Tibial artery (tissue), 4 donors: ENCODE results near the gene GJA3.
A peak's percentile ranks its signal among the peaks of the same experiment; 100 is the strongest.

ENCODE experiments used
- DNase-seq, 2 donors: peaks; one replicate each; pipeline ENCODE4 v3.0.0-alpha.2; 2019
- H3K27ac ChIP-seq, 2 donors: fragments of 200-600 bp; sonication (generic) in 1 of 2; 1 replicate in 1 of 2; 2 replicates in 1 of 2; pipeline ENCODE4 v1.5.1; 2018 to 2019; ENCODE audit warnings: mild to moderate bottlenecking in 1 of 2
- H3K27me3 ChIP-seq, 2 donors: fragments of 200-600 bp; sonication (generic) in 1 of 2; one replicate each; pipeline versions ENCODE4 v1.5.1 to v1.6.0; 2016 to 2019
- H3K36me3 ChIP-seq, 3 donors: fragments of 200-600 bp; sonication (generic) in 2 of 3; one replicate each; pipeline ENCODE4 v1.5.1; 2016 to 2019; ENCODE audit warnings: mild to moderate bottlenecking in 2 of 3
- H3K4me1 ChIP-seq, 4 donors: fragments of 200-600 bp; sonication (generic) in 2 of 4; 1 replicate in 3 of 4; 2 replicates in 1 of 4; pipeline ENCODE4 v1.5.1; 2016 to 2019
- H3K4me3 ChIP-seq, 2 donors: fragments of 200-600 bp; sonication (generic) in 1 of 2; 1 replicate in 1 of 2; 2 replicates in 1 of 2; pipeline ENCODE4 v1.5.1; 2018 to 2019; ENCODE audit warnings: mild to moderate bottlenecking in 2 of 2
- H3K9me3 ChIP-seq, 3 donors: fragments of 200-600 bp; sonication (generic) in 1 of 3; one replicate each; pipeline ENCODE4 v1.5.1; 2016 to 2019
- intact Hi-C: fragments of 100-400 bp; cut with DNase I; formaldehyde crosslinking; loops from one replicate; pipeline ENCODE4 v1.15.0; 2023; ENCODE audit warnings: low total_unique reads
- TF ChIP-seq, protein P1 (sequence below), 2 experiments: fragments of 200-600 bp in 1 of 2; fragments of 450-650 bp in 1 of 2; IDR thresholded peaks; one replicate each; pipeline ENCODE4 v1.5.1; 2017 to 2019; ENCODE audit warnings: antibody characterized with exemption in 2 of 2, mild to moderate bottlenecking in 1 of 2, moderate library complexity in 1 of 2

GJA3 gene

DNA sequence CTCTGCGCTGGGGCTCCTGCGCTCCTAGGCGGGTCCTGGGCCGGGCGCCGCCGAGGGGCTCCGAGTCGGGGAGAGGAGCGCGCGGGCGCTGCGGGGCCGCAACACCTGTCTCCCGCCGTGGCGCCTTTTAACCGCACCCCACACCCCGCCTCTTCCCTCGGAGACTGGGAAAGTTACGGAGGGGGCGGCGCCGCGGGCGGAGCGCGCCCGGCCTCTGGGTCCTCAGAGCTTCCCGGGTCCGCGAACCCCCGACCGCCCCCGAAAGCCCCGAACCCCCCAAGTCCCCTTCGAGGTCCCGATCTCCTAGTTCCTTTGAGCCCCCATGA is 31.9 kb upstream of the GJA3 start, which contains the start of gene GJB2:
Gene GJB2, minus strand, starts transcription at position 103 of the 326 bp plus-strand sequence. CDS start 3,357 bp downstream, outside the sequence.
- Histone ChIP-seq H3K4me3 (peak within 1 kb of the TSS; percentile 40 to 53), H3K27me3 (peaks cover 14 to 70% of the 10 kb centered on the region in 2 donors), H3K27ac (no peak within 1 kb of the TSS), H3K4me1 (peaks cover 0 to 28% (median 24%) of the 10 kb centered on the region in 4 donors), H3K9me3 (no peaks in the 10 kb centered on the region), H3K36me3 (no peaks in the 10 kb centered on the region)
- TF ChIP-seq, protein P1, sequence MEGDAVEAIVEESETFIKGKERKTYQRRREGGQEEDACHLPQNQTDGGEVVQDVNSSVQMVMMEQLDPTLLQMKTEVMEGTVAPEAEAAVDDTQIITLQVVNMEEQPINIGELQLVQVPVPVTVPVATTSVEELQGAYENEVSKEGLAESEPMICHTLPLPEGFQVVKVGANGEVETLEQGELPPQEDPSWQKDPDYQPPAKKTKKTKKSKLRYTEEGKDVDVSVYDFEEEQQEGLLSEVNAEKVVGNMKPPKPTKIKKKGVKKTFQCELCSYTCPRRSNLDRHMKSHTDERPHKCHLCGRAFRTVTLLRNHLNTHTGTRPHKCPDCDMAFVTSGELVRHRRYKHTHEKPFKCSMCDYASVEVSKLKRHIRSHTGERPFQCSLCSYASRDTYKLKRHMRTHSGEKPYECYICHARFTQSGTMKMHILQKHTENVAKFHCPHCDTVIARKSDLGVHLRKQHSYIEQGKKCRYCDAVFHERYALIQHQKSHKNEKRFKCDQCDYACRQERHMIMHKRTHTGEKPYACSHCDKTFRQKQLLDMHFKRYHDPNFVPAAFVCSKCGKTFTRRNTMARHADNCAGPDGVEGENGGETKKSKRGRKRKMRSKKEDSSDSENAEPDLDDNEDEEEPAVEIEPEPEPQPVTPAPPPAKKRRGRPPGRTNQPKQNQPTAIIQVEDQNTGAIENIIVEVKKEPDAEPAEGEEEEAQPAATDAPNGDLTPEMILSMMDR (IDR thresholded peaks at IDR 0.05) = no peak
- DNase-seq = no peak
- intact Hi-C loops = no loop called here

DNA sequence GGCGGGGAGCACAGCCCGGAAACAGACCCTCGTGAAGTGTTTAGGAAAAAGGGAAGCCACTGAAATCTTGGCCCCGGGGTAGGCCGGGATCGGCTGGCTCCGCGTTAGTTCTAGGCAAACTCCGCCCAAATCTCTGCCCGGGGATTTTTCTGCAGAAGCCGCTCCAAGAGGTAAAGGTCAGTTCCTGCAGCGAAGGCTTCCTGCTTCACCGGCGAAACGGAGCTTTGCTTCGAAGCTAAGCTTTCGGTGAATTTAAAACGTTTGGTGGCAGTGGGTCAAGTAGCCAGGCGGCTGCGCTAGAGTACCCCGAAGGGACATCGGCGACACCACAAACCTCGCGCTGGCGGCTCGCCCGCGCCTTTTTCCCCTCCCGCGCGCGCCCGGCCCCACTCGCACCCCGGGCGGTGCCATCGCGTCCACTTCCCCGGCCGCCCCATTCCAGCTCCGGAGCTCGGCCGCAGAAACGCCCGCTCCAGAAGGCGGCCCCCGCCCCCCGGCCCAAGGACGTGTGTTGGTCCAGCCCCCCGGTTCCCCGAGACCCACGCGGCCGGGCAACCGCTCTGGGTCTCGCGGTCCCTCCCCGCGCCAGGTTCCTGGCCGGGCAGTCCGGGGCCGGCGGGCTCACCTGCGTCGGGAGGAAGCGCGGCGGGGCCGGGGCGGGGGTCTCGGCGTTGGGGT is 31.4 kb upstream of the GJA3 start:
- Histone ChIP-seq H3K9me3 (no peaks in the 10 kb centered on the region), H3K4me1 (peaks cover 0 to 28% (median 24%) of the 10 kb centered on the region in 4 donors), H3K4me3 (peak overlapping the region; percentile 40 to 53), H3K27me3 (peaks cover 14 to 70% of the 10 kb centered on the region in 2 donors), H3K27ac (no peak overlapping the region), H3K36me3 (no peaks in the 10 kb centered on the region)
- TF ChIP-seq, protein P1 (IDR thresholded peaks at IDR 0.05) = no peak
- DNase-seq = no peak
- intact Hi-C loops = no loop called here

DNA sequence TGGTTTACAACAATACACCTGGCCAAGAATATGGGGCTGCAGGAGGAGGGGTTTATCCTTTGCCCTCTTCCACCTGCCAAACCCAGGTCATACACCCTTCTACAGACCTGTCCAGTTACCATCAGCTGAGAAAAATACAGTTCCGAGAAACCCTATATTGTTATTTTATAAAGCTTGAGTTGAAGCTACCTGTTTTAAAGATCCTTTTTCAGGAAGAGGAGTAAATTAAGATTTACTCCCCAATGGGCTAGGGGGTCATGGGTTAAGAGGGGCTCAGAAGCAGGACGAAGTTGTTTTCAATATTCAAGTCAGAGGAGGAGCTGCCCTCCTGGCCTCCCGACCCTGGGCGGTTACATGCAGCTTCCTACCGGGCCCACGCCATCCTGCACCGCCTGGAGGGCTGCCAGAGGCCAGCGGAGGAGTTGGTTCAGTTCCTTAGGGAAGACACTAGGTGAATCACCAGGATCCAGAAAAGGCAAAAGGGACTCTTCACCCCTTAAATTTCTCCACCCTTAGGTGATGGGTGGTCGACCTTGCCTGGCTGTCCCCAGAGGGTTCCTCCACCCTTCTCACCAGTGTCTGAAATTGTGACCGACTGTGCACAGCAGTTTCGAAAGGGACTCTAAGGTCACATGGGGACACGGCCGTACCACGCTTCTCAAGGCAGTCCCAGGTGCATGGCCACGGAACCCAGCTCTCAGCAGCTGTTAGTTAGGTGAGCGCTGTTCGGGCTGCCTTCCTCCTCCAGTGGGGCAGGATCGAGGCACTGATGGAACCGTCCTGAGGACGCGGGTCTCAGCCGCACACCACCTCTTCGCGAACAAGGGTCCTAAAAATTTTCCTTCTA is 30.7 kb upstream of the GJA3 start:
- TF ChIP-seq, protein P1 (IDR thresholded peaks at IDR 0.05) = no peak
- peaks cover 0 to 28% (median 24%) of the 10 kb centered on the region in 4 donors for H3K4me1 ChIP-seq
- no peak for DNase-seq
- no peak overlapping the region for H3K27ac ChIP-seq
- no peaks in the 10 kb centered on the region for H3K36me3 ChIP-seq
- peak overlapping the region; percentile 40 to 53 for H3K4me3 ChIP-seq
- intact Hi-C loops = no loop called here
- H3K27me3 ChIP-seq = peaks cover 14 to 69% of the 10 kb centered on the region in 2 donors
- no peaks in the 10 kb centered on the region for H3K9me3 ChIP-seq

DNA sequence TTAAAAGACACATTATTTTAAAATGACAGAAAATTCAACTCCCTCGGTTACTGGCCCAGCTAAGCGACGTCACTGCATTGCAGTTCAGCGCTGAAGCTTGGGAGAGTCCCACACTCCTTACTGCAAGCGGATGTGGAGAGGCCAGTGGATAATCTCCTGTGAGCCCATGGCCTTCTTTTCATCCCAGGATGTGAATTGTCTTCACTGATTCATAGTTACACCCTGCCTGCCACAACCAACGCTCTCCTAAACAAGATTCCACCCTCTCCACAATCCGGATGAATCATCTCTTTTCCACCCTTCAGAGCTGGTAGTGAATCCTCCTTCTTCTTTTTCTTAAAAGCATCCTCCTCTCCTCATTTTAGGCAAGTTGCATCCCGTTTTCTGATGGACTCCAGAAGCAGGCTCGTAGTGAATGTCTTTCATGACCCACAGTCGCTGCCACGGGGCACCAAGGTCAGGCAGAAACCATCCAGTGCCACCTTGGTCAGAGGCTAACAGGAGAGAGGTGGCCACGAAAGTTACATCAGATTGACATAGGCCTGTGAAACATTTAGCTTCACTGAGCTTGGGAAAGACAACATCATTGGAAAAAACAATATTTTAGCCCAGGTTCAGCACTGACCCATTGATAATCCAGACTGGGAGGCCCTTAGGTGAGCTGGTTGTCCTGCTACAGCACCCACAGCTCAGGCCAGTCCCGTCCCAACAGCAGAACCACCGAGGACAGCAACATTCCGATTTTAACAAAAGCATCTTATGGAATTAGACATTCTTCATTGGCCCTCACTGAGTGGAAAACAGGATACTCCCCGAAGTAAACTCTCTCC is 29.8 kb upstream of the GJA3 start:
- H3K27ac ChIP-seq = no peak overlapping the region
- H3K9me3 ChIP-seq = no peaks in the 10 kb centered on the region
- TF ChIP-seq, protein P1 (IDR thresholded peaks at IDR 0.05) = no peak
- H3K36me3 ChIP-seq = no peaks in the 10 kb centered on the region
- intact Hi-C loops = no loop called here
- H3K27me3 ChIP-seq = peaks cover 14 to 68% of the 10 kb centered on the region in 2 donors
- DNase-seq = no peak
- H3K4me3 ChIP-seq = no peak overlapping the region
- peaks cover 0 to 28% (median 24%) of the 10 kb centered on the region in 4 donors for H3K4me1 ChIP-seq

DNA sequence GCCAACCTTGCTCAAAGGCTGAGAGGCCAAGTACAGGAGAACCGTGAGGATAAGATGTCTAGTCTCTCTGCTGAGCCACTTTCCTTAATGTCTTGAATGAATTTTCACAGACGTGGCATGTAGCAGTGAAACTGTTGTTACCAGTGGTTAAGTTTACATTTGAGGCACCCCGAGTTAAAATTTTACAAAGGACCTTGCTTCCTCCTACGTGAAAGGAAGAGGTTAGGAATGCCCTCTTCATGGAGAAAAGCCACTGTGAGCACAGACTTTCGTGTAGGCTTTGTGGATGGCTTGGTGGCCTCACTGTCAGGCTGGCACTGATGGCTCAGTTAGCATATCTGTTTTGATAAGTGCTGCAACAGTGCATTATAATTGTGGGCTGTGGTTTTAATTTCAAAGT is 29.2 kb upstream of the GJA3 start:
- Histone ChIP-seq H3K27me3 (peaks cover 14 to 66% of the 10 kb centered on the region in 2 donors), H3K4me1 (peaks cover 0 to 28% (median 24%) of the 10 kb centered on the region in 4 donors), H3K27ac (no peak overlapping the region), H3K9me3 (no peaks in the 10 kb centered on the region), H3K36me3 (no peaks in the 10 kb centered on the region), H3K4me3 (no peak overlapping the region)
- TF ChIP-seq, protein P1 (IDR thresholded peaks at IDR 0.05) = no peak
- DNase-seq = no peak
- intact Hi-C loops = no loop called here
